A549 treated with AZD2906 at 1 μM for 4 hours (cell line): Measurements from ENCODE around the gene PNCK. TPM values are rescaled to one million over a fixed set of nuclear protein-coding genes. Genes with fewer than 3 reads are reported as not detected.

Experiments used
- total RNA-seq: library from RNA; stranded (reverse); fragments of 200-300 nt; extraction: Qiagen RNA extraction; gene quantifications from 5 replicates; pipeline ENCODE4 v1.2.3, GENCODE V29; 2022

PNCK gene
- 0.18 to 0.34 TPM (median 0.21 TPM) in 5 replicates for total RNA-seq

DNA sequence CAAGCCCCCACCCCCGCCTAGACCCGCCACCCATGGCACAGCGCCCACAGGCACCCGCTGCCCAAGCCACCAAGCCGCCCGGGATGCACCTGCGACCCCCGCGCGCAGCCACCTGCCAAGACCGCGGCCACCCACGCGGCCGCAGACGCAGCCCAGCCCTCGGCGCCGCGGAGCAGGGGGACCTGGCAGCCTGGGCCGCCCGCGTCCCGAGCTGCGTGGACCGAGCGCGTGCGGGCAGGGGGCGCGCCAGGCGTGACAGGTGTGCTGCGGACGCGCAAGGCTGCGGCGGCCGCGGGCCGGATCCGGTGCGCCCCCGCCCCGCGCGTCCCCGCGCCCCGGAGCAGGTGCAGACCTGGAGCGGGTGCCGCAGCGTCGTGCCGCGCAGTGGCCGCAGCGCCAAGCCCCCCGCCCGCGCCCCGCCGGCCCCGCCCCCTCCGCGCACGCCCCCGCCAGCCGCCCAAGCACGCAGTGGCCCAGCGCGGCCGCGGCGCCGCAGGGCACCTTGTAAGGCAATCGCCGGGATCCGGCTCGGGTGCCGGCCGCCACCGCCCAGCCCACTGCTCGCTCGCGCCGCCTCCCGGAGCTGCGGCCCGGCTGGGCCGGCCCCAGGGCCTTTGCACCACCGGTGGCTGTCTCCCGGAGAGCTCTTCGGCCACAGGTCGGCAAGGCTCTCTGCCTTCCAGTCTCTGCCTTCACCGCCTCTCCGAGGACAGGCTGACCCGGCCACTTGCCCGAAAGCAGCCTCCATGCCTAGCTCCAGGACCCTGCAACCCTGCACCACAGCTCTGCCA is at the start of gene PNCK:
Gene PNCK (minus strand): TSS at position 386 of the 791 bp plus-strand sequence. CDS start 737 bp downstream, outside the sequence.

DNA sequence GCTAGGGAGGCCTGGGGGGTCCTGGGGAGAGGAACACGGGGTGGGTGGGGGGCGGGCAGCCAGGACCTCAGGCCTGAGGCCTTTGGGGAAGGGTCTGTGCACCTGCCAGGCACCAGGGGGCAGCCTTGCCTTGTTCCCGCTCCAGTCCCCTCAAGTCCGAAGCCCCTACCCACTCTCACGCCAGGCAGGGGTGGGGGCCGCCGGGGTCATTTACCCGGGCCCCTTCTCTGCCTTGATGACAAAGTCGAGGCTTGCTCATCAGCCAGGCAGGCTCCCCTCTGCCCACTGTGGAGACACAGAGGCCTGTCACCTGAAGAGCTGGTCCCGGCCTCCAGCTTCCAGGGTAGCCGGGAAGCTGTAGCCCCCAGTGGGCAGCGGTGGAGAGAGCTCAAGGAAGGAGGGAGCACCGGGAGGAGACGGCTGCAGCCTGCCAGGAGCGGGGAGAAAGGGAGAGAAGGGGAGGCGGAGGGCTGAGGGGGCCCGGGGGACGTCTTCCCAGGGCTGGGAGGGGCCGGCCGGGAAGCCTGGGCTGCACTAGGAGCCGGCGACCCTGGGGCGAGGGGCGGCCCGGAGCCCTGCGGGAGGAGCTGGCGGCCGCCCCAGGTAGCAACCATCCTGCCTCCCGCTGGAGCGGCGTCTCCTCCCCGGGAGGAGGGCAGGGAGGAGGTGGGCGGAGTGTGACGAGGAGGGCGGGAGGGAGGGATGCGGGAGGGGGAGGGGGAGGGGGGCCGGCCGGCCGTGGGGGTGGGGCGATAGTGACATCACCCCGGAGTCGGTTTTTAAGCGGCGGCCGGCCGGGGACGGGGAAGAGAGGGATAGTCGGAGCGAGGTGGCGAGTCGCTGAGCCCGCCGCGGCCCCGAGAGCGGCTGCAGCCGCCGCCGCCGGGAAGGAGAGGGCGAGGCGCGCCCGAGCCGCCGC is 13.8 kb upstream of the PNCK start, which contains the start of gene SLC6A8:
Gene SLC6A8 (plus strand): TSS at position 806 of the 919 bp plus-strand sequence. CDS start 649 bp downstream, outside the sequence.

GRCh38 chrX:153646620-153647373 is 26.8 kb downstream of the PNCK start, which contains the start of gene DUSP9:
Gene DUSP9, plus strand, starts transcription at chrX:153647203. Its CDS starts 751 bp downstream, at chrX:153647954.

Other genes with a start within 250 kb of the PNCK start
- 0.85 to 1.7 TPM (median 1.4 TPM) in 5 replicates for gene TREX2, start 227.8 kb downstream of the PNCK start, total RNA-seq
- 47.9 to 58.0 TPM (median 52.0 TPM) in 5 replicates for gene HAUS7, start 203.2 kb downstream of the PNCK start, total RNA-seq
- gene BGN, start 178.8 kb downstream of the PNCK start, total RNA-seq: 0.03 TPM in 1 of 5 replicates, not detected in the others
- 0.07 to 0.18 TPM (median 0.09 TPM) in 5 replicates for gene ATP2B3, start 156.2 kb downstream of the PNCK start, total RNA-seq
- 40.4 to 62.7 TPM (median 61.0 TPM) in 5 replicates for gene CCNQ, start 74.7 kb downstream of the PNCK start, total RNA-seq
- 1.3 to 1.7 TPM (median 1.5 TPM) in 5 replicates for gene DUSP9, start 26.6 kb downstream of the PNCK start, total RNA-seq
- 11.5 to 14.1 TPM (median 13.2 TPM) in 5 replicates for gene SLC6A8, start 14.1 kb upstream of the PNCK start, total RNA-seq
- gene BCAP31, start 50.6 kb upstream of the PNCK start, total RNA-seq: 372 to 463 TPM (median 375 TPM) in 5 replicates
- 2.6 to 4.2 TPM (median 3.9 TPM) in 5 replicates for gene ABCD1, start 51.0 kb upstream of the PNCK start, total RNA-seq
- 2.4 to 4.5 TPM (median 2.8 TPM) in 5 replicates for gene PLXNB3, start 90.4 kb upstream of the PNCK start, total RNA-seq
- 0.03 to 0.11 TPM (median 0.06 TPM) in 3 of 5 replicates, not detected in the others for gene SRPK3, start 107.2 kb upstream of the PNCK start, total RNA-seq
- gene IDH3G, start 120.6 kb upstream of the PNCK start, total RNA-seq: 61.9 to 65.9 TPM (median 63.5 TPM) in 5 replicates
- 359 to 445 TPM (median 413 TPM) in 5 replicates for gene SSR4, start 120.9 kb upstream of the PNCK start, total RNA-seq
- gene PDZD4, start 156.7 kb upstream of the PNCK start, total RNA-seq: 3.0 to 3.7 TPM (median 3.5 TPM) in 5 replicates
- gene L1CAM, start 212.4 kb upstream of the PNCK start, total RNA-seq: 18.4 to 20.7 TPM (median 20.2 TPM) in 5 replicates
- gene AVPR2, start 230.9 kb upstream of the PNCK start, total RNA-seq: 0.06 TPM in 1 of 5 replicates, not detected in the others